HG03558 (cell line): ENCODE results near the gene ACY1.
A peak's percentile ranks its signal among the peaks of the same experiment; 100 is the strongest.

Source experiments
- ATAC-seq: cut with Tn5 transposase; IDR thresholded peaks from one replicate; pipeline ENCODE4 v1.9.1; 2021; ENCODE audit warnings: moderate number of reproducible peaks; ENCODE audit not compliant: unreplicated experiment; ENCODE audit errors: extremely low read depth

The ACY1 gene

DNA sequence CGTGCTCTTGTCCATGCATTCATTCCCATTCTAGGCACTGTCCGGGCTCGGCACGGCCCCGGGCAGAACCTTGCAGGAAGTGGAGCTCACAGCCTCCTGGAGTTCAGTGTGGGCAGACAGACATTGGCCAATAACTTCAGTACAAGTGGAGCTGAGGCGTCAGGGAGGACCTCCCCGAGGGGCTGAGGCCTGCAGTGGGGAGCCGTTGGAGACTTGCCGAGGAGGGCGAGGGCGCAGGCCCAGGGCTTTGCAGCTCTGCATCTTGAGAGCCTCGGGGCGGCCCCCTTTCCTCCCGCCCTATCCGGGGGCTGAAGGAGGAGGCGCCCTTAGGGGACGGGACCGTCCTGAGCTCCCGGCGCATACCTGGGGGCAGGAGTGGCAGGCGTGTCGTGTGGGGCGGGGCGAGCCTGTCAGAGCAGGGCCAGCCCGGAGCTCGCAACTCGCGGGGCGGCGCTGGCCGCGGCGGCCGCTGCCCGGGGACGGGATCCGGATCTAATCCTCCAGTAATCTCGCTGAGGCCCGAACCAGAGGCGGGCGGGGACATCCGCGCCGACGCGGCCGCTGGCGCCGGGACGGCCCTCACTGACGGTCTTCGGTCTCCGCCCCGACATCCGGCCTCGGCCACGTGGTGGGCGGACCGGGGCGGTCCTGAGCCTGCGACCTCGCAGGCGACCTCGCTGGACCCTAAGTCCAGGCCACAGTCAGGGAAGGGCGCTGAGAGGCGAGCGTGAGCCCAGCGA, at the start of gene ACY1:
ACY1 (plus strand) TSS at position 698 of the 740 bp plus-strand sequence. CDS start 530 bp downstream, outside the sequence.
- ATAC-seq: no peak

DNA sequence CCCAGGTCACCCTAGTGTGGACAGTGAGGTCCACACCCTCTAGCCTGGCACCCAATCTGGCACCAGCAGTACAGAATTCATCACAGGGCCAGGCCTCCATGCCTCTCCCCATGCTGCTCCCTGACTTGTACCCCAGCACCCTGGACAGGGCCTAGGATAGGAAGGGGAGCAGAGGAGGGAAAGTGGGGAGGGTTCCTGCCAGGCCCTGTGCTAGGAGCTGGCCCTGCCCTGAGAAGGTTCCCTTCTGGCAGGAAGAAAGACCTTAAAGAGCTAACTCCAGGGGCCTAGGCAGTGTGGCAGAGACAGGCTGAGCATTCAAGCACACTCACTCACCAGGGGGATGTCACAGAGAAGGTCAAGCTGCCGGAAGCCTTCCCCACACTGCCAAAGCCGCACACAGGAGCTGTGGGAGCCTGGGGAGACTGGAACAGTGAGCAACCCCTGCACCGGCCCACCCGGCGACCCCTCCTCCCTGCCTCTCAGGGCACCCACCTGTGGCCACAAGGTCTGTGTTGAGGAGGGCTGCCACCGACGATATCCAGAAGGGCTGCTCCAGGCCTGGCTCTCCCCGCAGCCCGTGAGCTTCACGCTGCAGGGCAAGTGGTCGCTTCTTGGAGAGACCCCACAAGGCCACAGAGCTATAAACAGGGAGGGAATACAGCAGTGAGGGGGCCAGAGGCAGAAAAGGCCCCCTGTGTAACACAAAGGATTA, 49.0 kb upstream of the ACY1 start:
- ATAC-seq: no peak

DNA sequence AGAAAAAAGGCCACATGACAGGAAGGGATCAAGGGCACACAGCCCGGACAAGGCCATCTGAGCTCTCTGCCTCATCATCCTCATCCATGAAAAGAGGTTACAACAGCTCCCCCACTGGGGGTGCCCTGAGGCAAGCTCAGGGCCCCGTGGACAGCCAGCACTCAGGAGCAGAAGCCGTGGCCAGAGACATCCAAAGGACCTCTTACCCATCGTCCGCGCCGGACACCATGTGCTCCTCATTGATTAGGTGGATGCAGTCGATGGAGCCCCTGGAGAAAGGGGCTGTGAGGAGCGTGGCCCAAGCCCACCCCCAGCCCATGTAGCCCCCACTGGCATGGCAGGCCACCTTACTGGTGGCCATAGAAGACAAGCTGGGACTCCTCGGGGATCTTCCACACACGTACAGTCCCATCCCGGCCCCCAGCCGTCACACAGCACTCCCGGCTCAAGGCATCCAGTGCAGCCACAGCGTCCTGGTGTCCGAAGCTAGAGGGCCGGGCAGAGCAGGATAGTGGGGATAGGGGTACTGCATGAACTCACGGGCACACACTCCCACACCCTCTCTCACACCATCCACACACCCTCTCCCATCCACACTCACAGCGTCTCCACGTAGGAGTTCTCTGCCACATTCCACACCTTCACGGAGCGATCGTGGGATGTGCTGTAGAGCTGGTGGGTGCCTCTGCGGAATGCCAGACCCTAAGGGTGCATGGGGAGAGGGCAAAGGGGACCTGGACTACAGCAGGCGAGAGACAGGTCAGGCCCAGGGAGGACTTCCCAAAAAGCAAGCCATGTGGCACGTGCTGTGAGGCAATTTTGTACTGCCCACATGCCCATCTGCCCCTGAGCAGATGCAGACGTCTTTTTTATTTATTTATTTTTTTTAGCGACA, 48.1 kb upstream of the ACY1 start:
- no peak for ATAC-seq

DNA sequence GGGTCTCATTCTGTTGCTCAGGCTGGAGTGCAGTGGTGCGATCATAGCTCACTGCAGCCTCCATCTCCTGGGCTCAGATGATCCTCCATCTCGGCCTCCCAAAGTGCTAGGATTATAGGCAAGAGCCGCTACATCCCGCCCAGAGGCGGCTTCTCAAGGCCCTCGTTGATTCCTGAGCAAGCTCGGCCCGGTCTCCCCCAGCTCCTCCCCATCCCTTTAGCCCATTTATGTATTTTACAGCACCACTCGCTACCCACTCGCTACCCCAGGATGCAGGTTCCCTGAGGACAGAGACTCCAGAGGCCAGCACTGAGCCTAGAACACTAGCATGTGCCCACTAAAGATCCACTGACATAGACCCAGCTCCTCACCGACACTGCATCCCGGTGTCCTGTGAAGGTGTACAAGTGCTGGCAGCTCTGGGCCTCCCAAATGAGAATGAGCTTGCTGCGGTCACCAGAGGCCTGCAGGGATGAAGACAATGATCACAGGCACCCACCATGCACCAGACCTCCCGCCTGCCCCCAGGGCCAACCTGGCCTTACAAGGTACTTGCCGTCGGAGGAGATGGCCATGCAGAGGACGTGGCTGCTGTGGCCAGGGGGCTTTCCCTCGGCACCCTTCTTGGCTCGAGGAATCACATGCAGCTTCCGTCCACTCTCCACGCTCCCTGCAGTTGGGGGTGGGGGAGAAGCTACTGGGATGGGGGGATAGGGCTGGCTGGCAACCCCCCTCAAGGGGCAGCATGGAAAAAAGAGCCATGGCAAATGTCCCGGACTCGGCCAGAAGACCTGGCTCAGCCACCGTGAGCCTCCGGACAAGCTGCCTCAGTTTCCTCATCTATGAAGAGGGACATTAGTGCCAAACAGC, 47.2 kb upstream of the ACY1 start:
- ATAC-seq: no peak

DNA sequence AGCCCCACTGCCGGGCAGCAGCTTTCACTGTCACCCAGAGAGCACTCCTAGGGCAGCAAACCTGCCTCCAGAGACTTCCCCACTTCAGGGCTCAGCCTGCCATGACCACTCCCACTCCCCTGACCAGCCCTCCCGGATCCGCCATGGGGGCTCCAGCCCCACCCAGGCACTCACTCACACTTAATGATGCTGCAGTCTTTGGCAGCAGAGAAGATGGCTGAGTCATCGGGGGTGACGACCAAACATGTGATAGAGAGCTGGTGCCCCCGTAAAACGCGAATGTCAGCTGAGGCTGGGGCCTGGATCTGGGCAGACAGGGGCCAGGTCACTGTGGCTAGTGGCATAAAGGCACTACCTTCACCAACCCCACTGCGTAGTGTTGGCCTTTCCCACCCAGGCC, 46.3 kb upstream of the ACY1 start:
- ATAC-seq: no peak

DNA sequence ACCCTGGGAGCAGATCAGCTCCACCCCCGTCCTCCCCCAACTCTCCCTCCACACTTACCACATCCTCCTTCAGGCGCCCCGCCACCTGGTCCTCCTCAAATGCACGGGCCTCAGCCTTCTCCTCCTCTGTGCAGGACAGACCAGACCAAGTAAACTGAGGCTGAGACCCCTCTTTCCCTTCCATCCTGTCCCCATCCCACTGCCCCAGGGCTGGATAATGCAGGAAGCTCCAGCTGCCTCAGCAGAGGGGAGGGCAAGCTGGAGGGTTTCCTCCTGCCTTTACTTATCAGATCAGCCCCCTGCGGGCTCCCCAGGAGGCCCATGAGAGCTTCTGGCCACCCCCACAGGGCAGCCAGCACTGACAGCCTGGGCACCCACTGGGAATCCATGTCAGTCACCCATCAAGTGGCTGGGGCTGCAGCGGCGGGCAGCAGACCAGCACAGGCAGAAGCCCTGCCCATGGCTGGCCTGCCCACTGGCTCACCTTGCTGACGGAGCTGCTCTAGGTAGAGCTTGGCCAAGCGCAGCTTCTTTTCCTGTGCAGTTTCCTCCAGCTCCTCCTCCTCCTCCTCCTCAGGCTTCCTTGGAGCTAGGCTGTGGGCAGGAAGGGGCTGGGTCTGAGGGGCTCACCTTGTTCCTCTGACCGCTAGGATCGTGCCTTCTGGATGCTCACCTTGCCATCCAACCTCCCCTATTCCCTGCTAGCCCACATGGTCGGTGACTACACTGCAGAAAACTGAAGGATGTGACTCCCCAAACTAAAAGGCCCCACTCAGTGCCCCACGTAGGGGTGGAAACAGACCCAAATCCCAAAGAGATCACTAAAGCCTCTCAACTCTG, 45.5 kb upstream of the ACY1 start:
- ATAC-seq: no peak

DNA sequence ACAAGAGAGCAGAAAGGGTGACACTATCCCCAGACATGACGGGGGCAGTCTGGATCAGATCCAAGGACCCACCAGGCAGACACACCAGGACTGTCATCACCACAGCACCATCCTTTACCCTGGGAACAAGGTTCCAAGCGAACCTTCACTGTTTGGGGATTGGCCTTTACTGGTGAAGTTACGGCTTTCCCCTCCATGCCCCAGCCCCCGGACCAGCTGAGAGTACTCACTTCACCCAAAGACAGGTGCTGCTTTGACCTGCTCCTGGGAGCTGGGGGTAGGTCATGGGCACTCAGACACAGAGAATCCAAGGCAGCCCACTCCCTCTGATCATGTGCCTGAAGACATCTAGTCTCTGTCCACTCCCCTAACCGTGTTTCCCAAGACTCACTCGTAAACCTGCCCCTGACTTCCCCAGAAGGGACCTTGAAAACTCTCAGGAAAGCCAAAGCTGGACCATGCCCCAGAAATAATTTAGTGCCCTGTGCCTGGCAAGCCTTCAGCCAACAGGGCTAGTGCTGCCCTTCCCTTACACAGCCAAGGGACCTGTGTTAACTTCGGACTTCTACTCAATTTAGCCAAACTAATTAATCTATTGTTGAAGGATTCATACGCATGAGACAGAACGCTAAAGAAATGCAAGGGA, 44.4 kb upstream of the ACY1 start:
- no peak for ATAC-seq

DNA sequence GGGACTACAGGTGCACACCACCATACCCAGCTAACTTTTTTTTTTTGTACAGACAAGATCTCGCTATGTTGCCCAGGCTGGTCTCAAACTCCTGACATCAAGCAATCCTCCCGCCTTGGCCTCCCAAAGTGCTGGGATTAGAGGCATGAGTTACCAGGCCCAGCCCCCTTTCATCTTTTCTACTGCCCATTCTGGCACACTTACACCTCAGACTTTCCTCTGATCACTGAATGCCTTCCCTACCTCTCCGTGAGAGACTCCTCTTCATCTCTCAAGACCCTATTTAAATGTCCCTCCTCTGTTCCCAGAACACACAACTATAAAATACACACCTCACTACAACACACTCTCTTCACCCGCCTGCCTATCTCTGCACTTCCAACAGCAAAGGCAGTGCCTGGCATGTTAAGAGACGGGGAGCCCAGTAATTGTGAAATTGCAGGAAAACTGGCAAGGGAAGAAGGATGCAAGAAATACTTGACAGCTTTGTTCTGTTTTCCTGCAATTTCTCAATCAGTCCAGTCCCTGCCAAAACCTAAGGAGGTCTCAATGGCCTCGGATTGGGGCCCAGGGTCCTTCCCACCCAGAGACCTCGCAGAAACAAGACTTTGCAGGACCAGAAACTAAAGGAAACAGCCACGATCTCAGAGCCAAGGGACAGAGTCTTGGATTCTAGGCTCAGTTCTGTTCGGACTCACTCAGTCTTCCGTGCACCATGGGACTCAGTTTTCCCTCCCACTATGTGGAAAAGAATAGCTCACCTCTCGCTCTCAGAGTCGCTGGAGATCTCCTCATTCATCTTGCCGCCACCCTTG, 42.5 kb upstream of the ACY1 start:
- no peak for ATAC-seq

DNA sequence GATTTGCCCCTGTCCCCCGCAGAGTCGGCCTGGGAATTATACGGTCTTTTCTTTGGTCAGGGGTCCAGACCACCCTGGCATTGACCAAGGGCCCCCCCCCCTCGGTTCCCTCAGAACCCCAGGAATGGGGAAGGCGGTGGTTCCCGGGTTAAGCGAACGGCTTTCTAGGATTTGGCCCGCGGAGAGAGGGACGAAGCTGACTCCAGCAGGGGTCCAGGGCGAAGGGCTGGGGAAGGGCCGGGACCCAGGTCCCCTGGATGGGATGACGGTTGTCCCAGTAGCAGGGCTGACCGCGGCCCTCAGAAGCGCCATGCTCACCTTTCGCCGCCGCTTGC, 41.9 kb upstream of the ACY1 start:
- ATAC-seq: no peak

DNA sequence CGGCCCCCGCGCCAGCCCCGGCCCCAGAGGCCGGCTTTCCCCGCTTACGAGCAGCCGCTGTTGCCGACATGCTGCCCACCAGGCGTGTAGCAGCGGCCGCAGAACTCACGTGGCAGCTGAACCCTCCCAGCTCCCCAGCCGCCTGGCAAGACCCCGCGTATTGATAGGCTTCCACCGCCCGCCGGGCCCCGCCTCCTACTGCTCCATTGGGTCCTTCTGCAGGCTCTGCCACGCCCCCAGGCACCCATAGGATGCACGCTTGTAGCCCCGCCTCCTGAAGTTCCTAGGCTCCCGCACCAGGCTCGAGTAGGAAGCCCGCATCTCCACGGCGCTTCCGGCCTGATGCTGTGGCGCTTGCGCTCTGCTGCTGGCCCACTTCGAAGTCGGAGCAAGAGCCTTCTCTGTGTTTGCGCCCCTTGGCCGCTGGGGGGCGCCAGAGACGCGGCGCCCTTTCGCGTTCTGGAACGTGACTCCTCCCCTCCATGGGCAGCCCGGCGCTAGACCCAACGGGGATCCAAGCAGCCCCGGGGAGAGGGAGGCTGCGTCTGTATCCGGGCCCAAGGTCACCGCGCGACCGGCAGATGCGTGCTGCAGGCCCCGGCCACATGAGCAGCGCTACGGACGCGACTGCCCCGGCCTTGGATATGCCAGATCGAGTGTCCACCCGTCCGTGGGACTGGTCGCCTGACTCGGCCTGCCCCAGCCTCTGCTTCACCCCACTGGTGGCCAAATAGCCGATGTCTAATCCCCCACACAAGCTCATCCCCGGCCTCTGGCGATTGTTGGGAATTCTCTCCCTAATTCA, 41.3 kb upstream of the ACY1 start, which contains the start of the genes PARP3 and RRP9:
PARP3 (plus strand) TSS at position 566 of the 805 bp plus-strand sequence. CDS start 993 bp downstream, outside the sequence.
RRP9 (minus strand) TSS at position 107 of the 805 bp plus-strand sequence; CDS start at position 70, 37 bp downstream.
- ATAC-seq: peak; percentile 85

DNA sequence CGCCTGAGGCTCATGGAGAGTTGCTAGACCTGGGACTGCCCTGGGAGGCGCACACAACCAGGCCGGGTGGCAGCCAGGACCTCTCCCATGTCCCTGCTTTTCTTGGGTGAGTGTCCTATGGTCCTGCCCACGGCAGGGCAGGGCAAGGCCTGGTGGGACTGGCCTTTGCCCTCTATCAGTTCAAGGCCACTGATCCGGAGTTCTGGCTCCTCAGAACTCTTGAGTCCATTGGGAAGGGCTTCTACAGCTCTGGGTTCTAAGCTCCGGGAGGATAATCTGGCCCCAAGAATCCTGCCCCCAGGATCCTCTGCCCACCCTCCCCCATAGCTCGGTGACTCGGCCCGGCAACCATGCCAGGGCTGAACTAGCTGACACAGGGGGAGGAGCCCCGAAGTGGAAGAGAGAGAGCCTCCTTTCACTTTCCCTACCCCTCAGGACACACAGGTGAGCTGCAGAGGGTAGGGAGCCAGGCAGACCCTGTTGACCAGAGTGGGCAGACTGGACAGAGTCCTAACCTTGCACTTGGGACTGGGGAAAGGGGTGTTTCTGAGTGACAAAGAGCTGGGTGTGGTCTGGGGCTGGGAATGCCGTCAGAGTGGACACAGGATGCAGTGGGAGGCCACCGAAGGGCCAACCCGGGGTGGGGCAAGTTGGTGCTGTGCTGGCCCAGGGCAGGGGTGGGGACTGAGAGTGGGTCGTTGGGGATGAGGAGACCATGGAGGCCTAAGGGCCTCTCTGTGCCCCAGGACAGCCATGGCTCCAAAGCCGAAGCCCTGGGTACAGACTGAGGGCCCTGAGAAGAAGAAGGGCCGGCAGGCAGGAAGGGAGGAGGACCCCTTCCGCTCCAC, 40.5 kb upstream of the ACY1 start:
- no peak for ATAC-seq

DNA sequence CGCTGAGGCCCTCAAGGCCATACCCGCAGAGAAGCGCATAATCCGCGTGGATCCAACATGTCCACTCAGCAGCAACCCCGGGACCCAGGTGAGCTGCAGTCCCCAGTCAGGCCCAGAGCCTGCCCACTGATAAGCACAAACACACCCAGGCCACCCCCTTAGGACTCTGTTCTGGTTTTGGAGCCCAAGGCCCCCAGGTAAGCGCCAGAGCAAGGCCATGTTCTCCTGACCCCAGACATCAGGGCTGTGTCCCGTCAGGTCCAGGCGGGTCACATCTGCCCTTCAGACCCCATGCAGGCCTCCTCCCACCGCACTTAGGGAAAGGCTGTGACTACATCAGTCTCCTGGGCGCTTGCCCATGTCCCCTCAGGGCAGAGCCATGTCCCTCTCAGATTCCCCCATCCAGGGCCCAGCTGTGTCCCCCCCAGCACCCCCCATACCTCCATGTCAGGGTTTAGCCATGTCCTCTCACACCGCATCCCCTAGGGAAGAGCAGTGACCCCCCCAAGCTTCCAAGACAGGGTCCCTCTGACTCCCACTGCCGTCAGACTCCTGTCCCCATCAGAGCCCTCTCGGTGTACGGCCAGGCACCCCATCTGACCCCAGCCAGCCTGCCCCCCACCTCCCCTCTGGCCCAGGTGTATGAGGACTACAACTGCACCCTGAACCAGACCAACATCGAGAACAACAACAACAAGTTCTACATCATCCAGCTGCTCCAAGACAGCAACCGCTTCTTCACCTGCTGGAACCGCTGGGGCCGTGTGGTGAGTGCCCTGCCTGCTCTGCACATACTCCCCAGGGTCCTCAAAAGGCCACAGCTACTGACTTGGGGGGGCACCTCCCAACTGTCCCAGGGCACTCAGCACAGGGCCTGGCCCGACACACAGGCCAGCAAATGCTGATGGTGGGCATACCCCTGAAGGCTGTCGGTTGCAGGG, 39.6 kb upstream of the ACY1 start:
- no peak for ATAC-seq

DNA sequence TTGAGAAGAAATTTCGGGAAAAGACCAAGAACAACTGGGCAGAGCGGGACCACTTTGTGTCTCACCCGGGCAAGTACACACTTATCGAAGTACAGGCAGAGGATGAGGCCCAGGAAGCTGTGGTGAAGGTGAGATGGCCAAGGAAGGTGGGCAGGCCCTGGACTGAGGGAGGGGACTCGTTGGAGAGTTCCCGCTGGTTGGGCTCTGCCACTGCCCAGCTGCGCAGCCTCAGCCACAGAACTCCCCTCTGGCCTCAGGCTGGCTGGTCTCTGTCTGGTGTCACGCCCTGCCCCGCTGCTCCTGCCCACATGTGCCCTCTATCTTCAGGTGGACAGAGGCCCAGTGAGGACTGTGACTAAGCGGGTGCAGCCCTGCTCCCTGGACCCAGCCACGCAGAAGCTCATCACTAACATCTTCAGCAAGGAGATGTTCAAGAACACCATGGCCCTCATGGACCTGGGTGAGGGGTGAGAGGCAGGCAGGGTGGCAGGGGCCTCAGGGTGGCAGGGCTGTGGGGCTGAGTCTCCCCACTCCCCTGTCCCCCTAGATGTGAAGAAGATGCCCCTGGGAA, 38.8 kb upstream of the ACY1 start:
- ATAC-seq: no peak

DNA sequence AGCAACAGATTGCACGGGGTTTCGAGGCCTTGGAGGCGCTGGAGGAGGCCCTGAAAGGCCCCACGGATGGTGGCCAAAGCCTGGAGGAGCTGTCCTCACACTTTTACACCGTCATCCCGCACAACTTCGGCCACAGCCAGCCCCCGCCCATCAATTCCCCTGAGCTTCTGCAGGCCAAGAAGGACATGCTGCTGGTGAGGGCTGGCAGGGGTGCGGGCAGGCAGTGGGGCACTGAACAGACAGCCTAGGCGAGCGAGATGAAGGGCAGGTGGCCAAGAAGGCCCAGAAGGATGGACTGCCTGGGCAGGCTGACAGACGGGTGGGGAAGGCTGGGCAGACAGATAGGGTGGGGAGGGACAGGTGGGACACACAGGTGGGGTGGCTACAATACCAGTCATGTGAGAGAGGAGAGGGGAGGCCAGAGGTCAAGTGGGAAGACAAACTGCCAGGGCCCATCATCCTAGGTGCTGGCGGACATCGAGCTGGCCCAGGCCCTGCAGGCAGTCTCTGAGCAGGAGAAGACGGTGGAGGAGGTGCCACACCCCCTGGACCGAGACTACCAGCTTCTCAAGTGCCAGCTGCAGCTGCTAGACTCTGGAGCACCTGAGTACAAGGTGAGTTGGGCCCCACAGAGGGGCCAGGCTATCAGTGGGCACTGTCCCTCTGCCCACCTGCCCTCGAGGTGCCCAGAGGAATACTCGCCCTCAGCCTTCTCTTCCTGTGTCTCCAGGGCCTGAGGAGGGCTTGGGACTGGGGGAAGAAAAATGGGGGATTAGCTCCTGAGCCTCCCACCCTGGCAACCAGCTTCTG, 38.1 kb upstream of the ACY1 start:
- no peak for ATAC-seq
